IMR-90 (cell line): ENCODE results near the gene NOL9. TPM values are rescaled to one million over a fixed set of nuclear protein-coding genes. Genes with fewer than 3 reads are reported as not detected.

Experiments used
- ATAC-seq: fragments of 200-7000 bp; cut with Tn5 transposase; 2 replicates; pipeline ENCODE4 v1.9.1; 2020; ENCODE audit warnings: low read depth, mild to moderate bottlenecking, moderate library complexity
- BruUV-seq: library from RNA; stranded (reverse); fragments of 400-500 nt; replicated peaks from 2 replicates; lab custom pipeline; 2021; lab: Mats Ljungman, UMichigan
- CTCF ChIA-PET: fragments of 300-600 bp; formaldehyde crosslinking; extraction: SDS; loops from one replicate; lab custom pipeline; 2021; ENCODE audit warnings: antibody characterized with exemption; lab: Yijun Ruan, JAX
- POLR2A ChIA-PET: fragments of 300-600 bp; sonication (Branson Sonifier 250); formaldehyde crosslinking; loops from one replicate; lab custom pipeline; 2022; ENCODE audit warnings: antibody characterized with exemption; ENCODE audit not compliant: unreplicated experiment; lab: Charles Lee
- DNase-seq: peaks from one replicate; pipeline ENCODE4 v3.0.0; 2013
- H2AFZ ChIP-seq: replicated peaks from 2 replicates; pipeline ENCODE3; 2013; ENCODE audit warnings: low read length, mild to moderate bottlenecking; ENCODE audit not compliant: poor library complexity
- H2AK5ac ChIP-seq: 2 replicates; pipeline ENCODE4 v1.6.1; 2013; ENCODE audit warnings: low read depth, low read length, inconsistent platforms
- H2AK9ac ChIP-seq: replicated peaks from 2 replicates; pipeline ENCODE3; 2013; ENCODE audit warnings: mild to moderate bottlenecking, low read depth, low read length, moderate library complexity; ENCODE audit not compliant: poor library complexity
- H2BK120ac ChIP-seq: 2 replicates; pipeline ENCODE4 v1.6.1; 2013; ENCODE audit warnings: low read depth, low read length, inconsistent platforms
- H2BK15ac ChIP-seq: 3 replicates; pipeline ENCODE4 v1.6.1; 2013; ENCODE audit warnings: low read depth, low read length, inconsistent platforms
- H2BK20ac ChIP-seq: 2 replicates; pipeline ENCODE4 v1.6.1; 2013; ENCODE audit warnings: low read depth, mild to moderate bottlenecking, inconsistent platforms, low read length, moderate library complexity
- H2BK5ac ChIP-seq: 2 replicates; pipeline ENCODE4 v1.6.1; 2013; ENCODE audit warnings: mild to moderate bottlenecking, low read depth, low read length, inconsistent platforms; ENCODE audit not compliant: poor library complexity, severe bottlenecking
- H3K14ac ChIP-seq: replicated peaks from 2 replicates; pipeline ENCODE4 v1.6.1; 2013; ENCODE audit warnings: low read depth, low read length, inconsistent platforms
- H3K18ac ChIP-seq: 2 replicates; pipeline ENCODE4 v1.6.1; 2013; ENCODE audit warnings: low read depth, low read length, control low read depth
- H3K23ac ChIP-seq: 2 replicates; pipeline ENCODE4 v1.6.1; 2013; ENCODE audit warnings: low read depth, low read length, inconsistent platforms
- H3K27ac ChIP-seq: 2 replicates; pipeline ENCODE4 v1.5.1; 2013; ENCODE audit warnings: mild to moderate bottlenecking, control low read depth, low read length; ENCODE audit not compliant: insufficient read depth
- H3K27me3 ChIP-seq: 2 replicates; pipeline ENCODE4 v1.6.1; 2013; ENCODE audit warnings: low read length; ENCODE audit not compliant: control insufficient read depth, insufficient read depth
- H3K36me3 ChIP-seq: 2 replicates; pipeline ENCODE4 v1.6.1; 2013; ENCODE audit warnings: low read length, mixed read lengths; ENCODE audit not compliant: control insufficient read depth, insufficient read depth
- H3K4ac ChIP-seq: 2 replicates; pipeline ENCODE4 v1.6.1; 2013; ENCODE audit warnings: low read depth, low read length, inconsistent platforms
- H3K4me1 ChIP-seq: 2 replicates; pipeline ENCODE4 v1.6.1; 2013; ENCODE audit warnings: low read length, mixed read lengths; ENCODE audit not compliant: control insufficient read depth, insufficient read depth
- H3K4me2 ChIP-seq: 2 replicates; pipeline ENCODE4 v1.6.1; 2013; ENCODE audit warnings: low read depth, mild to moderate bottlenecking, control low read depth, low read length, moderate library complexity
- H3K4me3 ChIP-seq: 2 replicates; pipeline ENCODE4 v1.5.1; 2013; ENCODE audit warnings: low read depth, mild to moderate bottlenecking, control low read depth, low read length, moderate library complexity; ENCODE audit not compliant: insufficient read depth
- H3K56ac ChIP-seq: 2 replicates; pipeline ENCODE4 v1.6.1; 2013; ENCODE audit warnings: low read length, inconsistent platforms; ENCODE audit not compliant: insufficient read depth; ENCODE audit errors: extremely low read depth
- H3K79me1 ChIP-seq, 2 experiments: 2 replicates each; pipeline ENCODE4 v1.6.1; 2013; ENCODE audit warnings: low read length in 2 of 2, inconsistent platforms in 1 of 2, low read depth in 1 of 2
- H3K9ac ChIP-seq: 2 replicates; pipeline ENCODE4 v1.6.1; 2013; ENCODE audit warnings: low read depth, low read length, control low read depth
- H3K9me1 ChIP-seq: 2 replicates; pipeline ENCODE4 v1.6.1; 2013; ENCODE audit warnings: low read length, inconsistent platforms; ENCODE audit not compliant: insufficient read depth
- H3K9me3 ChIP-seq: 2 replicates; pipeline ENCODE4 v1.6.1; 2013; ENCODE audit warnings: low read length; ENCODE audit not compliant: control insufficient read depth, insufficient read depth
- H4K20me1 ChIP-seq: 2 replicates; pipeline ENCODE4 v1.6.1; 2013; ENCODE audit warnings: low read length, inconsistent platforms; ENCODE audit not compliant: insufficient read depth
- H4K5ac ChIP-seq: 2 replicates; pipeline ENCODE4 v1.6.1; 2013; ENCODE audit warnings: mild to moderate bottlenecking, low read depth, low read length, control low read depth
- H4K8ac ChIP-seq, 2 experiments: 2 replicates each; pipeline ENCODE4 v1.6.1; 2013; ENCODE audit warnings: low read depth in 2 of 2, low read length in 2 of 2, control low read depth in 1 of 2, inconsistent platforms in 1 of 2
- H4K91ac ChIP-seq: 2 replicates; pipeline ENCODE4 v1.6.1; 2013; ENCODE audit warnings: low read depth, low read length, inconsistent platforms; ENCODE audit not compliant: insufficient read depth
- BHLHE40 ChIP-seq: fragments of 150-350 bp; IDR thresholded peaks from 2 replicates; pipeline ENCODE4 v1.6.1; 2016; ENCODE audit warnings: mild to moderate bottlenecking, low read depth, low read length
- CEBPB ChIP-seq: IDR thresholded peaks from 2 replicates; pipeline ENCODE4 v1.6.1; 2012; ENCODE audit warnings: low read depth, low read length, improper control_type of control experiment
- FOS ChIP-seq: fragments of 150-350 bp; IDR thresholded peaks from 2 replicates; pipeline ENCODE4 v1.6.1; 2016; ENCODE audit warnings: low read depth, low read length
- MAFK ChIP-seq: IDR thresholded peaks from 2 replicates; pipeline ENCODE4 v1.6.1; 2012; ENCODE audit warnings: low read depth, low read length, improper control_type of control experiment
- MAZ ChIP-seq: IDR thresholded peaks from 2 replicates; pipeline ENCODE4 v1.6.1; 2012; ENCODE audit warnings: low read depth, mild to moderate bottlenecking, low read length, improper control_type of control experiment, moderate library complexity, borderline replicate concordance
- MXI1 ChIP-seq: IDR thresholded peaks from 2 replicates; pipeline ENCODE4 v1.6.1; 2012; ENCODE audit warnings: low read depth, mild to moderate bottlenecking, low read length, moderate library complexity, borderline replicate concordance
- NFE2L2 ChIP-seq: fragments of 150-350 bp; IDR thresholded peaks from 2 replicates; pipeline ENCODE4 v1.6.1; 2016; ENCODE audit warnings: low read depth, mild to moderate bottlenecking, low read length
- POLR2A ChIP-seq: IDR thresholded peaks from 2 replicates; pipeline ENCODE4 v1.6.1; 2012; ENCODE audit warnings: mild to moderate bottlenecking, low read depth, low read length
- RAD21 ChIP-seq: IDR thresholded peaks from 2 replicates; pipeline ENCODE4 v1.6.1; 2012; ENCODE audit warnings: low read length, improper control_type of control experiment
- RFX5 ChIP-seq: IDR thresholded peaks from 2 replicates; pipeline ENCODE4 v1.8.0; 2012; ENCODE audit warnings: low read depth, mild to moderate bottlenecking, low read length, moderate library complexity
- WGBS, 2 experiments: methylation state at CpG; one replicate each; pipeline versions ENCODE4 v1.1.5 to v1.1.7; 2013; ENCODE audit warnings: missing lambda C conversion rate in 2 of 2; ENCODE audit not compliant: insufficient read length in 1 of 2; ENCODE audit errors: extremely low coverage in 2 of 2; 5-methylcytosine and 5-hydroxymethylcytosine counted together
- dilution Hi-C: fragments of 300-500 bp; cut with HindIII; formaldehyde crosslinking; loops from one replicate; pipeline ENCODE4 v1.14.3; 2018; ENCODE audit warnings: low sequenced_read_pairs; ENCODE audit not compliant: unreplicated experiment
- in situ Hi-C: fragments of 300-500 bp; cut with MboI; formaldehyde crosslinking; loops from 3 replicates; pipeline ENCODE4 v1.14.3; 2019; ENCODE audit warnings: low sequenced_read_pairs, inconsistent platforms, mixed read lengths
- intact Hi-C: fragments of 100-400 bp; cut with micrococcal nuclease; formaldehyde crosslinking; loops from 2 replicates; pipeline ENCODE4 v1.10.0; 2022
- polyA plus RNA-seq, 3 experiments: library from polyadenylated mRNA; depleted of rRNA; stranded (reverse); fragments of >200 nt; gene quantifications; 2 replicates each; pipeline ENCODE4 v1.2.3, GENCODE V29; 2012; ENCODE audit warnings: low replicate concordance in 1 of 3
- total RNA-seq: library from RNA; depleted of rRNA; stranded (reverse); fragments of >200 nt; gene quantifications from 2 replicates; pipeline ENCODE4 v1.2.3, GENCODE V29; 2012
- TF ChIP-seq, protein P1 (sequence below): fragments of 150-350 bp; IDR thresholded peaks from 2 replicates; pipeline ENCODE4 v1.6.1; 2016; ENCODE audit warnings: low read depth, mild to moderate bottlenecking, low read length, moderate library complexity, borderline replicate concordance

The NOL9 gene
- total and polyA plus RNA-seq, 2 of the 4 experiments (the other 2 are of a cell fraction) = 13.0 to 19.2 TPM

- DNase-seq (no peak), ATAC-seq (no peak)
- no TSS peak for BruUV-seq
- H3K9me1 ChIP-seq = no peaks in the 10 kb centered on the region; the same call in 1 of the 2 replicates
- H3K36me3 ChIP-seq = peaks cover 58% of the 10 kb centered on the region
- TF ChIP-seq RFX5 = no peak
- no peak for TF ChIP-seq MAFK
- no peak for TF ChIP-seq MXI1
- TF ChIP-seq, protein P1, sequence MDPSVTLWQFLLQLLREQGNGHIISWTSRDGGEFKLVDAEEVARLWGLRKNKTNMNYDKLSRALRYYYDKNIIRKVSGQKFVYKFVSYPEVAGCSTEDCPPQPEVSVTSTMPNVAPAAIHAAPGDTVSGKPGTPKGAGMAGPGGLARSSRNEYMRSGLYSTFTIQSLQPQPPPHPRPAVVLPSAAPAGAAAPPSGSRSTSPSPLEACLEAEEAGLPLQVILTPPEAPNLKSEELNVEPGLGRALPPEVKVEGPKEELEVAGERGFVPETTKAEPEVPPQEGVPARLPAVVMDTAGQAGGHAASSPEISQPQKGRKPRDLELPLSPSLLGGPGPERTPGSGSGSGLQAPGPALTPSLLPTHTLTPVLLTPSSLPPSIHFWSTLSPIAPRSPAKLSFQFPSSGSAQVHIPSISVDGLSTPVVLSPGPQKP = no peak
- no peak for TF ChIP-seq RAD21
- TF ChIP-seq POLR2A = no peak
- TF ChIP-seq BHLHE40 = no peak
- TF ChIP-seq NFE2L2 = no peak
- no peak for TF ChIP-seq MAZ
- TF ChIP-seq CEBPB = no peak
- no peak for TF ChIP-seq FOS
- no peak overlapping the region for H3K27ac ChIP-seq
- intact Hi-C loops (no loop called here), in situ Hi-C loops (no loop called here), dilution Hi-C loops (no loop called here)
- no peak overlapping the region for H4K8ac ChIP-seq
- H2BK5ac ChIP-seq = no peak overlapping the region
- H2AK9ac ChIP-seq = no peak overlapping the region
- WGBS, 2 experiments = 100% methylated on average over 3 of the region's 7 CpGs; no CpG with 5 or more reads in 1 of the 2 experiments
- no peak overlapping the region for H4K91ac ChIP-seq
- H4K20me1 ChIP-seq = no peaks in the 10 kb centered on the region
- H3K4me1 ChIP-seq = no peaks in the 10 kb centered on the region
- H3K4ac ChIP-seq = no peak overlapping the region
- H3K23ac ChIP-seq = no peak overlapping the region
- no peak overlapping the region for H3K56ac ChIP-seq
- no peak overlapping the region for H2BK120ac ChIP-seq
- H2BK15ac ChIP-seq = no peak overlapping the region
- POLR2A ChIA-PET = no interaction called here
- H2BK20ac ChIP-seq = no peak overlapping the region
- H3K14ac ChIP-seq = no peak overlapping the region
- H2AK5ac ChIP-seq = no peak overlapping the region
- no peak overlapping the region for H3K9ac ChIP-seq
- H3K79me1 ChIP-seq = peaks cover 0 to 5% of the 10 kb centered on the region in 2 experiments; a peak in 1 of 4 replicates
- H2AFZ ChIP-seq = no peak overlapping the region
- CTCF ChIA-PET = no interaction called here
- no peak overlapping the region for H4K5ac ChIP-seq
- no peaks in the 10 kb centered on the region for H3K27me3 ChIP-seq
- no peak overlapping the region for H3K4me2 ChIP-seq
- no peak overlapping the region for H3K4me3 ChIP-seq
- no peak overlapping the region for H3K18ac ChIP-seq
- H3K9me3 ChIP-seq = no peaks in the 10 kb centered on the region
Measured at GRCh38 chr1:6528492-6528891, 25.8 kb downstream of the NOL9 start.
